HG03280 (cell line): ENCODE data around the gene AP4S1.
"Not testable (repeated sequence)": the region's sequence is repeated elsewhere in the genome, so short reads cannot be mapped to it uniquely, and the experiment has no call there.

Experiments used
- ATAC-seq: cut with Tn5 transposase; IDR thresholded peaks from one replicate; pipeline ENCODE4 v1.9.1; 2021; ENCODE audit warnings: mild to moderate bottlenecking, moderate library complexity; ENCODE audit not compliant: unreplicated experiment

The AP4S1 gene

GRCh38 chr14:31004007-31004406 lies 21.4 kb upstream of the AP4S1 start:
- ATAC-seq, result not testable (repeated sequence)

GRCh38 chr14:31006703-31007102 lies 18.7 kb upstream of the AP4S1 start:
- ATAC-seq, result no peak

DNA sequence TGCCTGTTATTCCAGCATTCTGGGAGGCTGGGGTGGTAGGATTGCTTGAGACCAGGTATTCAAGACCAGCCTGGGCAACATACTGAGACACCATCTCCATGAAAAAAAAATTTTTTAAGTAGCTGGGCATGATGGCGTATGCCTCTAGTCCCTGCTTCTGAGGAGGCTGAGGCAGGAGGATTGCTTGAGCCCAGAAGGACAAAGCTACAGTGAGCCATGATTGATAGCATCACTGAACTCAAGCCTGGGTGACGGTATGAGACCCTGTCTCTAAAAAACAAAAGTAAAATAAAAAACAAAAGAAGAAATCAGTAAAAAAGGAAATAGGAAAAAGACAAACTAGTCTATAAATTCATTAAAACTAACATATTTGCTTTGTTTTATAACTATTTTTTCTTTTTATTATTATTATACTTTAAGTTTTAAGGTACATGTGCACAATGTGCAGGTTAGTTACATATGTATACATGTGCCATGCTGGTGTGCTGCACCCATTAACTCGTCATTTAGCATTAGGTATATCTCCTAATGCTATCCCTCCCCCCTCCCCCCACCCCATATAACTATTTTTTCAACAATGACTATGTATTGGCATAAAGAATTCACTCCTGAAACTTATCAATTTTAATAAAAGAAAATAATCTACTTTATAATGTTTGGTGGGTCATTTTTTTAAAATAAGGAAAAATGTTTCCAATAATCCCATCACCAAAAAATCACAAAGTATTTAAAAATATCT lies 15.4 kb upstream of the AP4S1 start:
- no peak for ATAC-seq

DNA sequence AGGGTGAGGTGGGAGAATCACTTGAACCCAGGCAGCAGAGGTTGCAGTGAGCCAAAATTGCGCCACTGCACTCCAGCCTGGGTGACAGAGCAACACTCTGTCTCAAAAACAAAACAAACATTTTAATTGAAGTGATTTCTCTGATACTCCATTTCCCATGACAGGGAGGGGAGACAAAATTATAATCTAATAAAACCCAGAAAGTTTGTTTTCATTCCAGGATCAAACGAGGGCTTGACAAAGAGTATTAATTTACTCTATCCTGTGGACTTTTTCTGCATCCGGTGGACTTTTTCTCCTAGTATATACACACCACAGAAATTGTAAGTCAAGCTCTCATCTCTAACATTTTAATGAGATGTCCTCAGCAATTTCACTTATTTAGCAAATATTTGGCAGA lies 14.5 kb upstream of the AP4S1 start:
- ATAC-seq, result no peak

DNA sequence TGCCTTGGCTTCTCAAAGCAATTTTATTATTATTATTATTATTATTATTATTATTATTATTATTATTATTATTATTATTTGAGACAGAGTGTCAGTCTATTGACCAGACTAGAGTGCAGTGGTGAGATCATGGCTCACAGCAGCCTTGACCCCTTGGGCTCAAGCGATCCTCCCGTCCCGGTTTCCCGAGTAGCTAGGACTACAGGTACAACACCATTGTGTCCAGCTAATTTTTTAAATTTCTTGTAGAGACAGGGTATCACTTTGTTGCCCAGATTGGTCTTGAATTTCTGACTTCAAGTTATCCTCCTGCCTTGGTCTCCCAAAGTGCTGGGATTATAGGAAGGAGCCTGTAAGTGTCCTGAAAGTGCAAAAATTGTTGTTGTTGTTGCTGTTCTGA lies 11.6 kb upstream of the AP4S1 start:
- ATAC-seq, result no peak

DNA sequence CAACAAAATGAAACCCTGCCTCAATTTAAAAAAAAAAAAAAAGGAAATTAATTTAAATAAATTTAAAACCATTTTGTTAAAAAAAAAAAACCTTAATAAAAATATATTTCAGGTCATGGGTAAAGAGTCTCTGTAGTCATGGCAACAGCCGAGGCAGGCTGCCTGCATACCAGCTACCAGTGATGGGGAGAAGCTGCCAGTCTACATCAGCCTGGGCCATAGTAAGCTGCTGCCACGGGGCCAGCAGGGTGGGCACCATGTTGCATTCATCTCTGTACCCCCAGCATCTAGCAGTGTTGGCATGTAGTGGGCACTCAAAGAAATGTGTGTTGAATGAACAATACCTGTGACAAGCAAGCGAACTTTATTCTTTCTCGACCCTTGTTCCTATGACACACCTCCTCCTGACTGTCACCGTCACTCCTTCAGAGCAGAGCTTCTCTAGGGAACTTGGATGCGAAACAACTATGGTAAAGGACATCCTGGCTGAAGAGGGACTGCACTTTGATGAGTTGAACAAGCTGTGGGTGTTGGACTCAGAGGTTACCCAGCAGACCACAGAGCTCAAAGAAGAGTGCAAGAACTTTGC lies 7.3 kb upstream of the AP4S1 start:
- ATAC-seq, result no peak

DNA sequence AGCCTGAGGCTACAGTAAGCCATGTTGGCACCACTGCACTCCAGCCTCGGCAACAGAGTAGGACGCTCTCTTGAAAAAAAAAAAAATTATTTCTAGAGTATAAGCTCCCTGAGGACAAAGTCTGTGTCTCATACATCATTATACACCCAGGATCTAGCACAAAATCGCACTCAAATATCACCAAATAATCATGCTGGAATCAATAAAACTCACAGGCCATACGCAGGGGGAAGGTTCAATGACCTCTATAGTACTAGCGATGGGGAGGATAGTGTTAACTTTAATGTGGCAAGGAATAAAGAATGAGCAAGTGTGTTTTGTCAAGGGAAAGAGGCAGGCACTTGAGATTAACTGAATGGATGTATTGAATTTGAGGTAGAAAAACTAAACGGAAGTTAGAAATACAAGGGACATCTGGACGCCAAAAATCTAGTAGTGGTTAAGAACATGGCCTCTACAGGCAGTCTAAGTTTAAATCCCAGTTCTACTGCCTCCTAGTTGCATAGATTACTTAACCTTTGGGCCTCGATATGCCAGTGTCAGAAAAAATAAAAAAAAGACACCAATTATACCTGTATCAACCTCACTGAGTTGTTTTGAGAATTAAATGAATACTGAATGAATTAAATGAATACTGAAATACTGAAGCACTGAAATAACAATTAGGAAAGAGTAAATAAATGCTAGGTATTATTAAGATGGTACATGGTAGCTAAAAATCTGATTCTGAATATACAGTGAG lies 4.4 kb upstream of the AP4S1 start:
- no peak for ATAC-seq

- no peak for ATAC-seq
Observed at GRCh38 chr14:31021576-31021949, 3.9 kb upstream of the AP4S1 start.

DNA sequence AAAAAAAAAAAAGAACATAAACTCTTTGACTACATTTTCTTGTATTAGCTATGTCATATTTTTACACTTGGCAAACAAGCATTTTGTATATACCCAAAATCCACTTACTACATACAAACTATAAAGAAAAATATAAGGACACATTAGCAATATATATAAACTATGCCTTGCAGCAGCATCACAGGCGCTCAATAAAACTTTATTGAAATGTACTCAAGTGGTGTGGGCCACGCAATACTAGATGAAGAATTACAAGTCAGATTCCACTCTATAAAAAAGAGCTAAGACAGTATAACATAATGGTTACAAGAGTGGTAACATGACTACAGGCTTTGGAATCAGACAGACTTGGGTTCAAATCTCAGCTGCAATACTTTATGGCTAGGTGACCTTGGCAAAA lies 3.1 kb upstream of the AP4S1 start:
- no peak for ATAC-seq

GRCh38 chr14:31024010-31024480 lies 1.4 kb upstream of the AP4S1 start:
- ATAC-seq, result no peak

DNA sequence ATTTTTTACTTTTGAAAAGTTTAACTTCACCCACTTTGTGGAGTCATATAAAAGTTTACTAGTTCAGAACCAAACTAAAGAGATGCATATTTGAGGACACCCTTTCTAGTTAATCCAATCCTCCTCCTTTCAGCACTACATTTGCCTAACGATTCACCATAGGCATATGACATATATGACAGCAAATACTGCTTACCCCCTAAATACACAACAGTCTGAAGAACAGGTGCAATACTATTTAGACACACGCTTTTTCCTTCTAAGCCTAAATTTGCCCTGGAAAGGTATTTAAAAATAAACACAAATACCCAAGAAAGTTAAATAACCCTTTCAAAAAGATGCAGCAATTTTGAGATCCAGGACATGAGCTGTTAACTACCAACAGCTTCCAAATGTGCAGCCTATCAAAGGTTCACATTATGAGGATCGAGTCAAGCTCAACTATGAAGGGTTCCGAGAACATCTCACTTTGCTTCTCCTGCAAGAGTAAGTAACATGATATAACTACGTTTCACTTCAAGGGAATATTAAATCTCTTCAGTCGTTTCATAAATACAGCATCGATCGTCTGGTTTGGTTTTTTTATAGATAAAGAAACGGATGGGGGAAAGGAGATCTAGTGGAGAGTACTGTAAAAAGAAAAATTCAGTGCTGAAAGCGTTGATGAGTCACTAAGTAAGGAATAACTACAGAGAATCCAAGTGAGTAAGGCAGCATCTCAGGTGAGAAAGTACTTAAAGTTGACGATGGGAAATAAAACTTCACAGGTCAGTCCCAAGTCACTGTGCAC lies 677 bp upstream of the AP4S1 start:
- ATAC-seq, result no peak

DNA sequence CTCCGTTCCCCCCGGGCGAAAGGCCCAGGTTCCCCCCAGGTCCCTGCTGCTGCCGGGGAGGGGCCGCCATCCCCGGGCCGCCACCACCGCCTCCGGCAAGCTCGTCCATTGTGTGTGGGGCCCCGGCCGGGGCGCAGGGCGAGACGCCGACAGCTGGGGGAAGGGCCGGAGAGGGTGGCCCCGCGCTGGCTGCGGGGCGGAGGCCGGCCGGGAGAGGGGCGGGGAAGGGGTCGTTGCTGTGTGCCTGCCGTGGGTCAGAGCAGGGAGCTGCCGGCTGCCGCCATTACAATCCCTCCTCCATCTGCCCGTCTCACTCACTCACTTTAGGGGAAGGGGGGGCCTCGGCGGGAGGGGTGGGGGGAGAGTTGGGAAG lies 614 bp downstream of the AP4S1 start, which contains the start of gene STRN3:
Gene STRN3, minus strand, starts transcription at position 303 of the 373 bp plus-strand sequence. Its CDS starts 194 bp downstream, at position 109.
- peak; percentile 32 for ATAC-seq

GRCh38 chr14:31026450-31027235 lies 1.2 kb downstream of the AP4S1 start:
- ATAC-seq, result peak; percentile 96

- ATAC-seq, result no peak
Observed at GRCh38 chr14:31027847-31028246, 2.4 kb downstream of the AP4S1 start.

- no peak for ATAC-seq
Observed at GRCh38 chr14:31029016-31029970, 3.8 kb downstream of the AP4S1 start.

DNA sequence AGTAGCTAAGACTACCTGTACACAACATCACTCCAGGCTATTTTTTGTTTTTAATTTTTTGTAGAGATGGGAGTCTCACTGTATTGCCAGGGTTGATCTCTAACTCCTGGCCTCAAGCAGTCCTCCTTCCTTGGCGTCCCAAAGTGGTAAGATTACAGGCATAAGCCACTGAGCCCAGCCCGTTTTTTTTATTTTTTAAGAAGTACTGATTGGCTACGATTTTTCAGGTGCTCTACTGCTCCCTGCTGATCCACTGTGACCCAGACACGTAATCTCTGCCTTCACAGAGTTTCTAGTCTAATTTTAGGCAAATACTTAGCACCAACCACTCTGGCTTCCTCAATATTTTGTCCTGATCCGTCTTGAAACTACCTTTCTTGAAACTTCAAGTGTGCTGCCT lies 5.0 kb downstream of the AP4S1 start:
- no peak for ATAC-seq

GRCh38 chr14:31036552-31036951 lies 11.1 kb downstream of the AP4S1 start:
- no peak for ATAC-seq

GRCh38 chr14:31037709-31038221 lies 12.3 kb downstream of the AP4S1 start:
- ATAC-seq, result no peak
